Endothelial cell (in vitro differentiated cells): ENCODE data around the gene NUDT3. TPM values are rescaled to one million over a fixed set of nuclear protein-coding genes. Genes with fewer than 3 reads are reported as not detected.

Source experiments
- DNase-seq: peaks from one replicate; pipeline ENCODE4 v3.0.0; 2021; ENCODE audit warnings: low spot score
- H3K27ac Mint-ChIP-seq: one replicate; pipeline ENCODE4 v1.8.0; 2021; ENCODE audit warnings: mixed read lengths, inconsistent platforms; ENCODE audit not compliant: unreplicated experiment
- H3K27me3 Mint-ChIP-seq: one replicate; pipeline ENCODE4 v1.8.0; 2021; ENCODE audit warnings: mild to moderate bottlenecking, moderate library complexity, mixed read lengths, inconsistent platforms; ENCODE audit not compliant: unreplicated experiment
- H3K36me3 Mint-ChIP-seq: one replicate; pipeline ENCODE4 v1.8.0; 2021; ENCODE audit warnings: mild to moderate bottlenecking, low read depth, mixed read lengths, inconsistent platforms; ENCODE audit not compliant: unreplicated experiment
- H3K4me1 Mint-ChIP-seq: one replicate; pipeline ENCODE4 v1.8.0; 2021; ENCODE audit warnings: mild to moderate bottlenecking, mixed read lengths, inconsistent platforms; ENCODE audit not compliant: unreplicated experiment
- H3K4me3 Mint-ChIP-seq: one replicate; pipeline ENCODE4 v1.8.0; 2021; ENCODE audit warnings: mild to moderate bottlenecking, mixed read lengths, inconsistent platforms; ENCODE audit not compliant: unreplicated experiment
- H3K9me3 Mint-ChIP-seq: one replicate; pipeline ENCODE4 v1.8.0; 2021; ENCODE audit warnings: mixed read lengths, inconsistent platforms; ENCODE audit not compliant: unreplicated experiment
- CTCF ChIP-seq: fragments of 200-600 bp; sonication (generic); IDR thresholded peaks from one replicate; pipeline ENCODE4 v1.5.0; 2021; ENCODE audit warnings: antibody characterized with exemption; ENCODE audit not compliant: unreplicated experiment
- total RNA-seq: library from RNA; stranded (reverse); fragmentation: NEBNext Ultra II Directional; extraction: Animal tissue kit (Norgen Biotek cat#: 25700); gene quantifications from one replicate; pipeline ENCODE4 v1.2.1, GENCODE V29; 2021; ENCODE audit not compliant: unreplicated experiment

NUDT3 gene
- total RNA-seq, 1 donor from 2014 or later = 52.0 TPM

DNA sequence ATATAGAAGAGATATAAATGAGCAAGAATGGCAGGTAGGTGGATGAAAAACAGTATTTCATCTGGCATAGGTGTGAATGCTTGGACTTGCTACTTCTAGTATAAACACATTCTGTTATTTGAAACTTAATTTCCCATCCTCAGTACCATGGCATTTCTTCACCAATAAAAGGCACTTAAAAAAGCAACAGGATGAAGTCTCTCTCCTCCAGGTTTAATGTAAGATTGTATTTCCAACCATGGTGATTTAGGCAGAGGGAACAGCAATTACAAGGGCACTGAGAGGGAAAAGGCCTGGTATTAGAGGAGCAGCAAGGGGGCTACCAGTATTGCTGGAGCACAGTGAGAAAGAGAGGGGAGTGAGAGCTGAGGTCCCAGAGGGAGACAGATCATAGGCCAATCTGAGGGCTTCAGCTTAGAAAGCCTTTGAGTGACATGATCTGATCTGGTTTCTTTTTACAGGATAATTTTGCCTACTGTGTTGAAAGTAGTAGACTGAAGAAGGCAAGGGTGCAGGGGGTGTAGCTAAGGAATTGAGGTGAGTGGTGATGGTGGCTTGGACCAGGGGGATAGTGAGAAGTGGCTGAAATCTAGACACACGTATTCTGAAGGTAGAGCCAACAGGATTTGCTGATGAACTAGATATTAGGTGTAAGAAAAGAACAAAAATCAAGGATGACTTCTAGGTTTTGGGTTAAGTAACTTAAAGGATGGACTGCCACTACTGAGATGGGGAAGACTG is 75.9 kb downstream of the NUDT3 start:
- no peak overlapping the region for H3K4me3 Mint-ChIP-seq
- peaks cover 45% of the 10 kb centered on the region for H3K4me1 Mint-ChIP-seq
- no peak for TF ChIP-seq CTCF
- no peak for DNase-seq
- H3K9me3 Mint-ChIP-seq = no peaks in the 10 kb centered on the region
- H3K36me3 Mint-ChIP-seq = peaks cover 3% of the 10 kb centered on the region
- no peaks in the 10 kb centered on the region for H3K27me3 Mint-ChIP-seq
- no peak overlapping the region for H3K27ac Mint-ChIP-seq

GRCh38 chr6:34315780-34316179 is 76.7 kb downstream of the NUDT3 start:
- peaks cover 3% of the 10 kb centered on the region for H3K36me3 Mint-ChIP-seq
- TF ChIP-seq CTCF = no peak

DNA sequence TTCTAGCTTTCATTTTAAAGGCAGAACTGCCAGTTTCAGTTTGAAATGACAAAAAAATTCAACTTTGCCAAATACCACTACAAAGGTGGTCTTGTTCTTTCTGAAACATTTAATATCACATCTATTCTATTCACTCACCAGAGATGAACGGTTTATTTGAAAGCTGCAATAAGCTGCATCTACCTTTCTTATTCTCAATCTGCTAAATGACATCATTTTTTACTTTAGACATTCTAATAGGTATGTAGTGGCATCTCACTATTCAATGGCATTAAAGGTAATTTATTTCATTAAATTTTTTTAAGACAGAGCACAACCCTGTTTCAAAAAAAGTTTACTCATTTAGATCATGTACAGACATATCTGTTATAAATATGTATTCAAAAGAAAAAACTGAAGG is 77.2 kb downstream of the NUDT3 start:
- Mint-ChIP-seq H3K9me3 (no peaks in the 10 kb centered on the region), H3K4me3 (no peak overlapping the region), H3K27ac (no peak overlapping the region), H3K4me1 (peaks cover 37% of the 10 kb centered on the region), H3K36me3 (peaks cover 3% of the 10 kb centered on the region), H3K27me3 (peaks cover 1% of the 10 kb centered on the region)
- TF ChIP-seq CTCF = no peak
- DNase-seq = no peak

More at GRCh38 chr6:34315780-34316179, 76.7 kb downstream of the NUDT3 start:
- Mint-ChIP-seq H3K27me3 (peaks cover 1% of the 10 kb centered on the region), H3K4me3 (no peak overlapping the region), H3K4me1 (peaks cover 38% of the 10 kb centered on the region), H3K9me3 (no peaks in the 10 kb centered on the region), H3K27ac (no peak overlapping the region)
- no peak for DNase-seq

- H3K9me3 Mint-ChIP-seq = no peaks in the 10 kb centered on the region
- no peak overlapping the region for H3K27ac Mint-ChIP-seq
- TF ChIP-seq CTCF = no peak
- peaks cover 1% of the 10 kb centered on the region for H3K27me3 Mint-ChIP-seq
- no peak for DNase-seq
- H3K4me1 Mint-ChIP-seq = peaks cover 24% of the 10 kb centered on the region
- H3K4me3 Mint-ChIP-seq = no peak overlapping the region
- no peaks in the 10 kb centered on the region for H3K36me3 Mint-ChIP-seq
Measured at GRCh38 chr6:34312259-34312658, 80.2 kb downstream of the NUDT3 start.

GRCh38 chr6:34310817-34311216 is 81.7 kb downstream of the NUDT3 start:
- Mint-ChIP-seq H3K4me1 (peaks cover 19% of the 10 kb centered on the region), H3K36me3 (no peaks in the 10 kb centered on the region), H3K27me3 (peaks cover 1% of the 10 kb centered on the region), H3K4me3 (no peak overlapping the region), H3K9me3 (no peaks in the 10 kb centered on the region), H3K27ac (no peak overlapping the region)
- DNase-seq = no peak
- TF ChIP-seq CTCF = no peak
